HG02571 (cell line): ENCODE results near the gene VPS8.

Source experiments
- ATAC-seq: cut with Tn5 transposase; IDR thresholded peaks from one replicate; pipeline ENCODE4 v1.9.1; 2021; ENCODE audit warnings: mild to moderate bottlenecking, moderate library complexity; ENCODE audit not compliant: unreplicated experiment

Gene VPS8

GRCh38 chr3:184811663-184811998 is 335 bp upstream of the VPS8 start:
- no peak for ATAC-seq

- peak; percentile 11 for ATAC-seq
Observed at GRCh38 chr3:184812662-184813042, 686 bp downstream of the VPS8 start.

GRCh38 chr3:184813357-184813756 is 1.4 kb downstream of the VPS8 start:
- no peak for ATAC-seq

- ATAC-seq: no peak
Observed at GRCh38 chr3:184814214-184814613, 2.2 kb downstream of the VPS8 start.

GRCh38 chr3:184815046-184815930 is 3.3 kb downstream of the VPS8 start:
- no peak for ATAC-seq

GRCh38 chr3:184816614-184817013 is 4.6 kb downstream of the VPS8 start:
- ATAC-seq: no peak

GRCh38 chr3:184820525-184820924 is 8.6 kb downstream of the VPS8 start:
- no peak for ATAC-seq

- no peak for ATAC-seq
Observed at GRCh38 chr3:184821034-184821433, 9.1 kb downstream of the VPS8 start.

- ATAC-seq: no peak
Observed at GRCh38 chr3:184822081-184822480, 10.1 kb downstream of the VPS8 start.

- ATAC-seq: no peak
Observed at GRCh38 chr3:184822654-184823053, 10.7 kb downstream of the VPS8 start.

GRCh38 chr3:184823990-184824389 is 12.0 kb downstream of the VPS8 start:
- no peak for ATAC-seq

- no peak for ATAC-seq
Observed at GRCh38 chr3:184825121-184825820, 13.3 kb downstream of the VPS8 start.

- ATAC-seq: no peak
Observed at GRCh38 chr3:184827572-184827971, 15.6 kb downstream of the VPS8 start.

- no peak for ATAC-seq
Observed at GRCh38 chr3:184832044-184832443, 20.1 kb downstream of the VPS8 start.

GRCh38 chr3:184832903-184833302 is 20.9 kb downstream of the VPS8 start:
- ATAC-seq: no peak

- no peak for ATAC-seq
Observed at GRCh38 chr3:184836090-184836822, 24.3 kb downstream of the VPS8 start.

- ATAC-seq: no peak
Observed at GRCh38 chr3:184842433-184842832, 30.5 kb downstream of the VPS8 start.

- no peak for ATAC-seq
Observed at GRCh38 chr3:184845819-184846218, 33.9 kb downstream of the VPS8 start.

- no peak for ATAC-seq
Observed at GRCh38 chr3:184846496-184846895, 34.5 kb downstream of the VPS8 start.

GRCh38 chr3:184848934-184849333 is 37.0 kb downstream of the VPS8 start:
- no peak for ATAC-seq

- no peak for ATAC-seq
Observed at GRCh38 chr3:184850201-184850600, 38.2 kb downstream of the VPS8 start.

- no peak for ATAC-seq
Observed at GRCh38 chr3:184857099-184857498, 45.1 kb downstream of the VPS8 start.
